GM12864 (cell line): Measurements from ENCODE around the gene ZNF710.
A peak's percentile ranks its signal among the peaks of the same experiment; 100 is the strongest.

Experiments
- DNase-seq: peaks from one replicate; pipeline ENCODE4 v3.0.0-alpha.2; 2011; ENCODE audit warnings: low read depth
- H3K4me3 ChIP-seq: 2 replicates; pipeline ENCODE4 v1.5.1; 2011; ENCODE audit warnings: mild to moderate bottlenecking, low read depth, low read length, control low read depth
- TF ChIP-seq, protein P1 (sequence below): IDR thresholded peaks from 2 replicates; pipeline ENCODE4 v1.5.1; 2011; ENCODE audit warnings: low read depth, mild to moderate bottlenecking, moderate library complexity, low read length, control low read depth, inconsistent platforms; ENCODE audit errors: missing control alignments

Gene ZNF710

DNA sequence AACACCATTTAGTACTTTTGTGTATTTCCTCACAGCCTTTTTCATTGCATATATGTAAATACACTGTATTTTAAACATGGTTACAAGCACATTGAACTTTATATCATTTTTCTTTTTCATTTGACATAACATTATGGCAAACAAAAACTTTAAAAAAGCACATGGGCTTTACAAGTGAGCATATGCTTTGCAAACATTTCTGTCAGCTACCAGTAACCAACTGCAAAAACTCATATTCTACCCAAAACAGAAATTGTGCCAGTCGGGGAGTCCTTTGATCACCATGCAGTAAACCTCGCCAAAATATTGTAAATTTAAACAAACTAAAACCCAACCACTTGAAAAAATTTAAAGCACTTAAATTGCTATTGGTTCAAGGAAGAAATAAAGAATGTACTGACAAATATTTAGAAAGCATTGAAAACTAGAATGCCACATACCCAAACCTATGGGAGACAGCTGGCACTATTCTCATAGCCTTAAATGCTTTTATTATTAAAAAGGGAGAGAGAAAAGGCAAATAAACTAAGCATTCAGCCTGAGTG lies 24.4 kb downstream of the ZNF710 start:
- DNase-seq = no peak
- TF ChIP-seq, protein P1, sequence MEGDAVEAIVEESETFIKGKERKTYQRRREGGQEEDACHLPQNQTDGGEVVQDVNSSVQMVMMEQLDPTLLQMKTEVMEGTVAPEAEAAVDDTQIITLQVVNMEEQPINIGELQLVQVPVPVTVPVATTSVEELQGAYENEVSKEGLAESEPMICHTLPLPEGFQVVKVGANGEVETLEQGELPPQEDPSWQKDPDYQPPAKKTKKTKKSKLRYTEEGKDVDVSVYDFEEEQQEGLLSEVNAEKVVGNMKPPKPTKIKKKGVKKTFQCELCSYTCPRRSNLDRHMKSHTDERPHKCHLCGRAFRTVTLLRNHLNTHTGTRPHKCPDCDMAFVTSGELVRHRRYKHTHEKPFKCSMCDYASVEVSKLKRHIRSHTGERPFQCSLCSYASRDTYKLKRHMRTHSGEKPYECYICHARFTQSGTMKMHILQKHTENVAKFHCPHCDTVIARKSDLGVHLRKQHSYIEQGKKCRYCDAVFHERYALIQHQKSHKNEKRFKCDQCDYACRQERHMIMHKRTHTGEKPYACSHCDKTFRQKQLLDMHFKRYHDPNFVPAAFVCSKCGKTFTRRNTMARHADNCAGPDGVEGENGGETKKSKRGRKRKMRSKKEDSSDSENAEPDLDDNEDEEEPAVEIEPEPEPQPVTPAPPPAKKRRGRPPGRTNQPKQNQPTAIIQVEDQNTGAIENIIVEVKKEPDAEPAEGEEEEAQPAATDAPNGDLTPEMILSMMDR = no peak

DNA sequence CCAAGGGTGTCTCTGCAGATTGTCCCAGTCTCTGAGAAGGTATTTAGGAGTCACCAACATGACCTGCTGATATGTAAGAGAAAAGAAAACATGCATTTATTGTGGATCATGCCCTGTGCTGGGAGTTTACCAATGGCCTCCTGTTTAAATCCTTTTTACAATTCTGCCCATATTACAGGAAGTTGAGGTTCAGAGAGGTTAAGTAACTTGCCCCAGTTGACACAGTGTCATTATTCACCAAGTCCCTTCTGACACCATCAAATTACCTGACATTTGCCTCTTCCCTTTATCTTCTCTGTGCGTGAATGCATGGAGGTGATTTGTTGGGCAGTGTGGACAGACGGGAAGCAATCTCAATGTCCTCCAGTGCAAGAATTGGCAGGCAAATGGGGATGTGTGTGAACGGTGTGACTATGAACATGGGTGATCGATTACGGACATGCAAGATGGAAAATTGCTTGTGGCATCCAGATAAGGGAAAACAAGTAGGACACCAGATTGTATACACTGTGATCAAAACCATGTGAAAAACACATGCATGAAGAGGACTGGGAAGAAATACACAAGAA lies 27.3 kb downstream of the ZNF710 start:
- TF ChIP-seq, protein P1 = no peak
- no peak for DNase-seq

More for the DNA sequence above, 24.4 kb downstream of the ZNF710 start:
- no peak overlapping the region for H3K4me3 ChIP-seq

DNA sequence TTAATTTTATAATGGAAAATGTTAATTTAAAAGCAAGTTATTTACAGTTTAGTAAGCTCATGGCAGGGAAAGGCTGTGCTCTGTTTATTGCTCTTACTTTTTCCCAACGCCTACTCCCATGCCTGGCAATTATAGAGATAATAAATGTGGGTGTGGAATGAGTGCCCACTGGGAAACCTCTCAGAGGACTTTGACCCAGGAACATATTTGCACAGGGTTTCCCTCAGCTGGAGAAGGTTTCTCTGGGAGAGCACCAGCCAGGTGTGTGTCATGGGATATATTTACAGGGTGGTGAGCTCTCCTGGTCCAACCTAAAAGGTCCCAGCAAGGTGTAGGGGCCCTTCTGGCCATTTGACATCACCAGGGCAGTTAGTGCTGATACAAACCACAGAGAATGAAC lies 27.9 kb downstream of the ZNF710 start:
- no peak overlapping the region for H3K4me3 ChIP-seq
- TF ChIP-seq, protein P1 = no peak
- no peak for DNase-seq

More for the DNA sequence above, 27.3 kb downstream of the ZNF710 start:
- no peak overlapping the region for H3K4me3 ChIP-seq

DNA sequence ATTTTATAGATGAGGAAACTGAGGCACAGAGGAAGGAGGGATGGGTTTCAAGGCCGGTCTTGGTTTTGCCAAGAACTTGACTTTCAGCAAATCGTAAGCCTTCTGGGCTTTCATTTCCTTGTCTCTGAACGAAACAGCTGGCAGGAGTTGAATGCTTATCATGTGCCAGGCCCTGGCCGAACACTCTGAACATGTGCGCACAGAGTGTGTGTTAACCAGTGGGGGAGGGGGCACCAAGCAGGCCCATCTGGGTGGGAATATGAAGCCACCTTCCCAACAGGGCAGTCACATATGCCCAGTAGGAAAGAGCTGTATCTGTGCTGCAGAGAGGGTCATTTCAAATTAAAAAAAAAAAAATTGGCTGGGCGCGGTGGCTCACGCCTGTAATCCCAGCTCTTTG lies 29.3 kb downstream of the ZNF710 start:
- no peak for DNase-seq
- H3K4me3 ChIP-seq = no peak overlapping the region
- TF ChIP-seq, protein P1 = no peak

DNA sequence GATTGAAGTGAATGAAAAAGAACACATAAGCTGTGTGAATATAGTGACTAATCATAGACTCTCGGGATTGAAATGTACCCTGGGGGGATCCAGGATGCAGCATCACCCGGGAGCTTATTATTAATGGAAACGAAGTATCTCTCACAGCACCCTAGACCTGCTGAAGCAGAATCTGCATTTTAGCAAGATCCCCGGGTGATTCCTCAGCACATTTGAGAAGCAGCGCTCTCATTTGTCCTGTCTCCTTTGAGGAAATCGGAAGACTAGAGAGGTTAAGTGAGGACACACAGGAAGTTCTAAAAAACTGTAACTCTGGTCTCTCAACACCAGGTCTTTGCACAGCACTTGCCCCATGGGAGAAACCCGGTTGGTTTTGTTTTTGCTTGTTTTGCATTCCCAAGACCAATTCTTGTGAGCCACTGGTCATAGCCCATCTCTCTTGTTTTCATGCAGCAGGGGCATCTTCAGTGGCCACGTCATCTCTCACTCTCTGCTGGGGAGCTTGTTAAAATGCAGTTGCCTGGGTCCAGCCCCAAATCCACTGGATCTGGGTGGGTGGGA lies 30.2 kb downstream of the ZNF710 start:
- peak; percentile 89 for DNase-seq
- TF ChIP-seq, protein P1 = no peak
- H3K4me3 ChIP-seq = peak overlapping the region; percentile 39

DNA sequence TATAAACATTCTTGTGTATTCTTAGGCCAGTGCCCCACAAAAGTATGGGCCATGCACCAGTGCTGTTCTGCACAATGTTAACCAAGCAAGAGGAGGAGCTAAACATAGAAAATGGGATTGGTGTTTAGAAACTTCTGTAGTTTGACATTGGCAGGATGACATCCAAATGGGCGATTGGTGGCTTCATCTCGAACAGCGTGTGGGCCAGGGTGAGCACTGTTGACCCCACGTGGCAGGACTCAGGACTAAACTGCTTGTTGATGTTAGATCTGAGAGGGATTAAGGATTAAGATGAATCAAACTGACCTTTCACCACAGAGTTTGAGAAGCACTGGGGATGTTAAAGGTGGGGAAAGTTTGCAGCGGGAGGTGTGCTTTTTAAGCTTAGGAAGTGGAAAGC lies 31.9 kb downstream of the ZNF710 start:
- TF ChIP-seq, protein P1 = no peak
- no peak overlapping the region for H3K4me3 ChIP-seq
- DNase-seq = no peak

DNA sequence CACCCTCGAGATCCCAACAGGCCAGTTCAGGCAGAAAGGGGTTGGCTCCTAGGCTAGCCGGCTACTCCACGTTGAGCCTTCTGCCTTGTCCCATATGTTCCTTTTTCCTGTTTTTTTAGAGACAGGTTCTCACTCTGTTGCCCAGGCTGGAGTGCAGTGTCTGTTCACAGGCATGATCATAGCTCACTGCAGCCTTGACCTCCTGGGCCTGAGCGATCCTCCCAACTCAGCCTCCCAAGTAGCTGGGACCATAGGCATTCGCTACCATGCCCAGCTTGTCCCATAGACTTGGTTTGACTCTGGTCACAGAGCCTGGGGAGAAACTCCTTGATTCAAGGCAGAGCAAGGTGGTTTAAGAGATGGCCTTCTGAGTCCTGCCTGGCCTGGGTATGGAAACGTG lies 32.3 kb downstream of the ZNF710 start:
- no peak overlapping the region for H3K4me3 ChIP-seq
- DNase-seq = no peak
- TF ChIP-seq, protein P1 = no peak
